Skeletal muscle tissue (tissue), 4 donors: ENCODE data around the gene SLC4A8. TPM values are rescaled to one million over a fixed set of nuclear protein-coding genes. Genes with fewer than 3 reads are reported as not detected.
"Not testable (repeated sequence)": the region's sequence is repeated elsewhere in the genome, so short reads cannot be mapped to it uniquely, and the experiment has no call there.

Experiments
- H3K27ac ChIP-seq: one replicate; pipeline ENCODE4 v1.7.0; 2013; ENCODE audit warnings: mild to moderate bottlenecking, low read depth, low read length, inconsistent platforms
- H3K27me3 ChIP-seq, 3 donors: one replicate each; pipeline ENCODE4 v1.7.0; 2013; ENCODE audit warnings: low read length in 3 of 3; ENCODE audit not compliant: control insufficient read depth in 3 of 3, insufficient read depth in 3 of 3
- H3K36me3 ChIP-seq, 3 donors: one replicate each; pipeline ENCODE4 v1.7.0; 2013; ENCODE audit warnings: low read length in 3 of 3; ENCODE audit not compliant: control insufficient read depth in 3 of 3, insufficient read depth in 3 of 3
- H3K4me1 ChIP-seq, 3 donors: one replicate each; pipeline ENCODE4 v1.7.0; 2013; ENCODE audit warnings: low read length in 3 of 3, mild to moderate bottlenecking in 3 of 3; ENCODE audit not compliant: control insufficient read depth in 3 of 3, insufficient read depth in 3 of 3
- H3K4me3 ChIP-seq, 3 donors: one replicate each; pipeline ENCODE4 v1.7.0; 2013; ENCODE audit warnings: low read length in 3 of 3
- H3K9ac ChIP-seq, 3 donors: one replicate each; pipeline ENCODE4 v1.7.0; 2013; ENCODE audit warnings: low read length in 3 of 3, mild to moderate bottlenecking in 3 of 3, moderate library complexity in 2 of 3, low read depth in 1 of 3
- H3K9me3 ChIP-seq, 3 donors: one replicate each; pipeline ENCODE4 v1.7.0; 2013; ENCODE audit warnings: low read length in 3 of 3; ENCODE audit not compliant: control insufficient read depth in 3 of 3
- total RNA-seq: library from RNA; depleted of rRNA; stranded (reverse); fragments of >200 nt; gene quantifications from one replicate; pipeline ENCODE4 v1.2.3, GENCODE V29; 2014
- donor health status: Osteomylitis.

Gene SLC4A8
- total RNA-seq, 1 donor from 2014 or later = 0.52 TPM

DNA sequence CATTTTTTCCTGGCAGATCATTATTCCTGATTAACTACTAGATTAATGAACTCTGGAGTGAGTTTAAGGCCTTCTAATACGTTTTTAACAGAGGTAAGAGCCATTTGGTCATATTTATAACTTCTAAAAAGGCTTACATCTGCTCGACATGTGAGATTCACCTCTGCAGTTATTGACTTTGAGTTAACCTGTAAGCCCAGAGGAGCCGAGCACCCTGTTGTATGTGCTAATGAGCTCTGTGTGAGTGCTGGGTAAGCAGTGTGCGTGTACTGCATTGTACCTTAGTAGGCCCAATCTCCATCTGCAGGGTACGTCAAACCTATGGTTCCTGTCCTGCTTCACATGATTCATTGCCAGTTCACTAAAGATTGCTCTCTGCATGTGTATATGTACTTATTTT, 18.9 kb downstream of the SLC4A8 start:
- Histone ChIP-seq H3K9me3 (no peaks in the 10 kb centered on the region), H3K4me1 (no peaks in the 10 kb centered on the region), H3K27me3 (peaks cover 0 to 2% (median 2%) of the 10 kb centered on the region in 3 donors), H3K36me3 (no peaks in the 10 kb centered on the region), H3K9ac (no peak overlapping the region), H3K27ac (no peak overlapping the region), H3K4me3 (no peak overlapping the region)

DNA sequence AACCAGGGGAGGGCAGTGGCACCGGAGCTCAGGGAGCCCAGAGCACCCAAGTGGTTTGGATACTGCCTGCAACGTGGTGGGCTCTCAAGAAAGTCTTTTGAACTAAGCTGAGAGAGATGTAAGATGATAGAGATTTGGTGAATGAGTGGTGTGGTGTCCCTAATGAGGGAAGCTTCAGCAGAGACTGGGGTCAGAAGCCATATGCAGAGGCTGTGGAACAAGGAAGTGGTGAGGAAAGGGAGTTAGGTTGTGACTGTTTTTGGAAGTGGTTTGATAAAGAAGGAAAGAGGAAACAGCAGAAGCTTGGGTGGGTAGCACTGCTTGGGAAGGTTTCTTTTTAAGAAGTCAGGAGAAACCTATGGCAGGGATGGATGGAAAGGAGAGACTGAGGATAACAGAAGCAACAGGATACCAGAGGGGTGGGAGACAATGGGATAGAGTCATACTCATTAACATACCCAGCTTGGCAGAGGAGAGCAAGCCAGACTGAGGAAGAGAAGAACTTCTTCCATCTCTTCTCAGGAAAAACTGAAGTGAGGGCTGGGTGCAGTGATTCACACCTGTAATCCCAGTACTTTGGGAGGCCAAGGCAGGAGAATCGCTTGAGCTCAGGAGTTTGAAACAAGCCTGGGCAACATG, 24.1 kb downstream of the SLC4A8 start:
- no peaks in the 10 kb centered on the region for H3K4me1 ChIP-seq
- no peak overlapping the region for H3K4me3 ChIP-seq
- no peaks in the 10 kb centered on the region for H3K27me3 ChIP-seq
- no peaks in the 10 kb centered on the region for H3K9me3 ChIP-seq
- no peaks in the 10 kb centered on the region for H3K36me3 ChIP-seq
- H3K27ac ChIP-seq = no peak overlapping the region
- H3K9ac ChIP-seq = no peak overlapping the region

DNA sequence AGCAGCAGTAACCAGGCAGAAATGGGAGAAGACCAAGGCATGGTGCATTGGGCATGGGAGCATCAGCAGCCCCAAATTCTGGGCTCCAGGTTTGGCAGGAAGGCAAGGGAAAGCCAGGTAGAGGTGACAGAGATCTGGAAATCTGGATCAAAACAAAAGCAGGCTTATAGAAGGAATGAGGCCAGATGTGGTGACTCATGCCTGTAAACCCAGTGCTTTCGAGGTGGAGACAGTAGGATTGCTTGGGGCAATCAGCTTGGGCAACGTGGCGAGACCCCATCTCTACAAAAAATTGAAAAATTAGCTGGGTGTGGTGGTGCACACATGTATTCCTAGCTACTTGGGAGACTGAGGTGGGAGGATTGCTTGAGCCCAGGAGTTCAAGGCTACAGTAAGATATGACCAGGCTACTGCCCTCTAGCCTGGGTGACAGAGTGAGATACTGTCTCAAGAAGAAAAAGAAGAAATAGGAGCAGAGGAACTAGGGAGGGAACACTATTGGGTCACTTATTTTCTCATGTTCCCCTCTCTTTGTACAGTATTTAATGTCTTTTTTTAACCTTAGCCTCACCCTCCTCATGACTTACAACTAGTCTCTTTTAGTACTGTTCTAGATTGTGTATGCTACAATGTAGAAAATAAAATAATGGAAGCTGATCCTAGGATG, 25.1 kb downstream of the SLC4A8 start:
- Histone ChIP-seq H3K4me3 (no peak overlapping the region), H3K27ac (no peak overlapping the region), H3K9ac (no peak overlapping the region), H3K36me3 (no peaks in the 10 kb centered on the region), H3K4me1 (no peaks in the 10 kb centered on the region), H3K27me3 (no peaks in the 10 kb centered on the region), H3K9me3 (no peaks in the 10 kb centered on the region)

DNA sequence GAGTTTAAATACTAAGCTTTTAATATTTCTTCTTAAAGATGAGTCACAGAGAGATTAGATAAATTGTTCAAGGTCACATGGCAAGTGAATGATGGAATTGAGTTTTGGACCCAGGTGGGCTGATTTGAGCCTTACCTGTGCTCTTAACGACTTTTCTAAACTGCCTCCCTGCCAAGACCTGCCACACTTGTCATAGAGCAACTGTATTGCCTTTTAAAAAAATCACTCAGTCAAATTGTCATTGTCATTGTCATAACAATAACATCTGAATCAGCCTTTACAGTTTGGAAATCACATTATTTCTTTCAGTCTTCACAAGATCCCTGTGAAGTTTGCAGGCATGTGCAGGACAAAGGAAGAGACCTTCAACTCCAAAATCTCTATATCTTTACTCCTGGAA, 25.7 kb downstream of the SLC4A8 start:
- Histone ChIP-seq H3K4me3 (no peak overlapping the region), H3K4me1 (no peaks in the 10 kb centered on the region), H3K27ac (no peak overlapping the region), H3K9ac (no peak overlapping the region), H3K36me3 (no peaks in the 10 kb centered on the region), H3K9me3 (no peaks in the 10 kb centered on the region), H3K27me3 (no peaks in the 10 kb centered on the region)

DNA sequence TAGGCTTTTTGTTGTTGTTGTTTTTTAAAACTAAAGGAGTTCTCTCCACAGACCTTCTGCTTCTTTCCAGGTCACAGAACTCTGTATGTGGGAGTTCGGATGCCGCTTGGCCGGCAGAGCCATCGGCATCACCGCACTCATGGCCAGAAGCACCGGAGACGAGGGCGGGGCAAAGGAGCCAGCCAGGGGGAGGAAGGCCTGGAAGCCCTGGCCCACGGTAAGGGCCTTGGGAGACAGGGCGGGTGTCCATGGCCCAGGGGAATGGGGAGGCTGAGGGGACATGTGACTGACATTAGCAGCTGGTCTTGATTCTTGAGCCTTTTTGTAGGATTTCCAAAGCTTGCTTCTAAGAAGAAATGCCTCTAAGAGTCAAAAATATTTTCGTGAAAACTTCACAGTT, 26.2 kb downstream of the SLC4A8 start:
- Histone ChIP-seq H3K36me3 (no peaks in the 10 kb centered on the region), H3K9ac (no peak overlapping the region), H3K9me3 (no peaks in the 10 kb centered on the region), H3K4me3 (no peak overlapping the region), H3K27ac (no peak overlapping the region), H3K4me1 (no peaks in the 10 kb centered on the region), H3K27me3 (no peaks in the 10 kb centered on the region)

DNA sequence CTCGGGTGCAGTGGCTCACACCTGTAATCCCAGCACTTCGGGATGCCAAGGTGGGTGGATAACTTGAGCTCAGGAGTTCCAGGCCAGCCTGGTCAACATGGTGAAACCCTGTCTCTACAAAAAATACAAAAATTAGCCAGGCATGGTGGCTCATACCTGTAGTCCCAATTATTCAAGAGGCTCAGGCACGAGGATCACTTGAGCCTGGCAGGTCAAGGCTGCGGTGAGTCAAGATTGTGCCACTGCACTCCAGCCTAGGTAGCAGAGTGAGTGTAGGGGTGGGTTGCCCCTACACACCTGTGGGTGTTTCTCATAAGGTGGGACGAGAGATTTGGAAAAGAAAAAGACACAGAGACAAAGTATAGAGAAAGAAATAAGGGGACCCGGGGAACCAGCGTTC, 29.4 kb downstream of the SLC4A8 start:
- H3K27me3 ChIP-seq, H3K9ac ChIP-seq, H3K4me1 ChIP-seq, H3K9me3 ChIP-seq, H3K27ac ChIP-seq, H3K4me3 ChIP-seq, H3K36me3 ChIP-seq: not testable (repeated sequence)

DNA sequence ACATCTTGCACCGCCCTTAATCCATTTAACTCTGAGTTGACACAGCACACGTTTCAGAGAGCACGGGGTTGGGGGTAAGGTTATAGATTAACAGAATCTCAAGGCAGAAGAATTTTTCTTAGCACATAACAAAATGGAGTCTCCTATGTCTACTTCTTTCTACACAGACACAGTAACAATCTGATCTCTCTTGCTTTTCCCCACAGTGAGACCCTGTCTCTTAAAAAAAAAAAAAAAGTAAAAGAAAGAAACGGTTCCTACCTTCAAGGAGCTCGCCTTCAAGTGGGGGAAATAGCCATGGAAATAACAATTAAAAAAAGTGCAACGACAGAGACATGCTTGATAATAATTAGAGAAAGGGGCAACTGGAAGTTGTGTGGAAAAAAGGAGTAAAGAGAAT, 30.4 kb downstream of the SLC4A8 start:
- H3K4me1 ChIP-seq, H3K27me3 ChIP-seq, H3K36me3 ChIP-seq, H3K9ac ChIP-seq, H3K9me3 ChIP-seq, H3K27ac ChIP-seq, H3K4me3 ChIP-seq: not testable (repeated sequence)

DNA sequence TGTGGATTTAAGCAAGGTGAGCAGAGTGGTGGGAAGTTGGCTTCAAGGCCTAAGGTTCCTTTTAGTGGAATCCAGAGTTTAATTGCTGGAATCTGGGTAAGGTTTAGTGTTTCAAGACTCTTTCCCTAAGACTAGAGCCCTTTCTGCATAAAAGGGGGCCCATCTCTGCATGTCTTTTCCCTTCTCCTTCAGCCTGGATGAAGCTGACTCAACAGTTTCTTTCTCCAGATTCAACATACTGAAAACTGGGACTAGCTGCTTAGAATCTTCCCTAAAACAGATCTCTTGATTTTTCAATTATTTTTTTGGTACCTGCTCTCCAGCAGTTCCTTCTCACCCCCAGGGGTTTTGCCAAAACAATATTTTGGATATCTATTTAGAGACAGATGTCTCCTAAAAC, 34.0 kb downstream of the SLC4A8 start:
- Histone ChIP-seq H3K4me3 (no peak overlapping the region), H3K27me3 (no peaks in the 10 kb centered on the region), H3K9me3 (no peaks in the 10 kb centered on the region), H3K27ac (no peak overlapping the region), H3K36me3 (no peaks in the 10 kb centered on the region), H3K4me1 (no peaks in the 10 kb centered on the region), H3K9ac (no peak overlapping the region)

DNA sequence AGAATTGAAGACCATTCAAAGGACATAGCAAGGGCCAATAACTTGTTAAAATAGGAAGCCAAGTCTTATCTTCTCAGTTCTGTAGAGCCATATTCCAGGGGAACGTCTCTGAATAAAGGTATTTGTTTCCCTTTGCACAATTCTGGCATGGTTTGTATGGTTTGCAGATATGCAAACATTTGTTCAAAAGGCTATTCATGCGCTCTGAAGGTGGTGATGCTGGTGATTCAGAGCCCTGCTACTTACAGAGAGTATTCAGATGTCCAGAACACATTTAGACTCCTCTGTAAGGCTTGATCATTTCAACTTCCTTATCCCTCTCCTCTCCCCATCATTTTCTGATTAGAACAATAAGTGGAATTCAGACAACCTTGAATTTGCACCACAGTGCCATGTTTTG, 35.9 kb downstream of the SLC4A8 start:
- H3K27me3 ChIP-seq = no peaks in the 10 kb centered on the region
- no peaks in the 10 kb centered on the region for H3K4me1 ChIP-seq
- H3K9me3 ChIP-seq = no peaks in the 10 kb centered on the region
- H3K27ac ChIP-seq = no peak overlapping the region
- no peak overlapping the region for H3K4me3 ChIP-seq
- no peaks in the 10 kb centered on the region for H3K36me3 ChIP-seq
- H3K9ac ChIP-seq = no peak overlapping the region

DNA sequence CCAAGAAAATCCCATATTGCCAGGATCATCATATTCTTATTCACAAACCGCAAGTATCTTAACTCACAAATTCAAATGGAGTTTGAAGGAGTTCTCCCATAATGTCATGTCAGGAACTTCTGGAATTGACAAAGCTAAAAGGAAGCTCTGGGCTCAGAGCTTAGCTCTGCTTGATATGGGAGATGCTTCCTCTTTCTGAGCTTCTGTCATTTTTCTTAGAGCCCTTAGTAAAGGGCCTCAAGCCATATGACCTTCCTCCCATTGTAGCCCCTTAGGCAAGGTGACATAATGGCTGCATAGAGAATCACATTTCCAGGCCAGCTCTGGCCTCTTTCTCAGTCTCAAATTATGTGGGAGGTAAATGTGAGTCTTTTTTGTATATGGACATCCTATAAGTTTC, 40.9 kb downstream of the SLC4A8 start:
- no peak overlapping the region for H3K9ac ChIP-seq
- H3K4me1 ChIP-seq = no peaks in the 10 kb centered on the region
- no peaks in the 10 kb centered on the region for H3K36me3 ChIP-seq
- no peak overlapping the region for H3K4me3 ChIP-seq
- no peaks in the 10 kb centered on the region for H3K27me3 ChIP-seq
- no peaks in the 10 kb centered on the region for H3K9me3 ChIP-seq
- no peak overlapping the region for H3K27ac ChIP-seq
